Measurements from ENCODE around the gene PLEKHA4. TPM values are rescaled to one million over a fixed set of nuclear protein-coding genes. Genes with fewer than 3 reads are reported as not detected.

The PLEKHA4 gene
- total RNA-seq, 2 donors from 2014 or later: 6.6 to 7.0 TPM

GRCh38 chr19:48798937-48799336 is 69.5 kb downstream of the PLEKHA4 start:
- DNase-seq: peak; percentile 86
- peaks cover 6% of the 10 kb centered on the region for H3K4me1 Mint-ChIP-seq

DNA sequence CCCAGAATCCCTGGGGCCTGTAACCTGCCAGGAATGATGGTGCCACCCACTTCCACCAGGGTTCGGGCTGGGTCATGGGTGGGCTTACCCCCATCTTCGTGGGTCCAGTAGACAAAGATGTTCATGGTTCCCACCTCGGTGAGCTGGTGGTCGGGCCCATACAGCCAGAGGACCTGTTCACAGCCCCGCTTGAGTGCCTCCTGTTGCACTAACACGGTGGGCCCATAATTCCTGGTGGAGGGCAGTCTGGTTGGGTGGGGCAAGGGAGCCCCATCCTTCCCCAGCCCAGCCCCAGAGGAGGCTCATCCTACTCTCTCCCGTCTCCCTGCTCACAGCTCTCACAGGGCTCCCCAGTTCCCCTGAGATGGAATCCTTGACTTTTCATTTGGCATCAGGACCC is 71.3 kb downstream of the PLEKHA4 start:
- peak overlapping the region; percentile 30 for H3K27ac Mint-ChIP-seq

More at GRCh38 chr19:48798937-48799336, 69.5 kb downstream of the PLEKHA4 start:
- WGBS, 2 experiments (ENCODE audit: insufficient coverage in 1 of 2, insufficient read length in 1 of 2): 50 to 71% methylated on average over 4 to 6 of the region's 6 CpGs
- no peaks in the 10 kb centered on the region for H3K27me3 ChIP-seq (ENCODE audit: control insufficient read depth, insufficient read depth, low read length, poor library complexity, severe bottlenecking)
- H3K27ac ChIP-seq (ENCODE audit: low read depth, low read length): peak overlapping the region; percentile 80
- H3K4me3 ChIP-seq (ENCODE audit: low read length): no peak overlapping the region
- H3K4me3 Mint-ChIP-seq: no peak overlapping the region
- H3K4me1 ChIP-seq (ENCODE audit: control insufficient read depth, insufficient read depth, low read length): no peaks in the 10 kb centered on the region
- no peak overlapping the region for H3K9ac ChIP-seq (ENCODE audit: extremely low read depth, low read length, poor library complexity, severe bottlenecking)
- TF ChIP-seq, protein P1, sequence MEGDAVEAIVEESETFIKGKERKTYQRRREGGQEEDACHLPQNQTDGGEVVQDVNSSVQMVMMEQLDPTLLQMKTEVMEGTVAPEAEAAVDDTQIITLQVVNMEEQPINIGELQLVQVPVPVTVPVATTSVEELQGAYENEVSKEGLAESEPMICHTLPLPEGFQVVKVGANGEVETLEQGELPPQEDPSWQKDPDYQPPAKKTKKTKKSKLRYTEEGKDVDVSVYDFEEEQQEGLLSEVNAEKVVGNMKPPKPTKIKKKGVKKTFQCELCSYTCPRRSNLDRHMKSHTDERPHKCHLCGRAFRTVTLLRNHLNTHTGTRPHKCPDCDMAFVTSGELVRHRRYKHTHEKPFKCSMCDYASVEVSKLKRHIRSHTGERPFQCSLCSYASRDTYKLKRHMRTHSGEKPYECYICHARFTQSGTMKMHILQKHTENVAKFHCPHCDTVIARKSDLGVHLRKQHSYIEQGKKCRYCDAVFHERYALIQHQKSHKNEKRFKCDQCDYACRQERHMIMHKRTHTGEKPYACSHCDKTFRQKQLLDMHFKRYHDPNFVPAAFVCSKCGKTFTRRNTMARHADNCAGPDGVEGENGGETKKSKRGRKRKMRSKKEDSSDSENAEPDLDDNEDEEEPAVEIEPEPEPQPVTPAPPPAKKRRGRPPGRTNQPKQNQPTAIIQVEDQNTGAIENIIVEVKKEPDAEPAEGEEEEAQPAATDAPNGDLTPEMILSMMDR (conservative IDR thresholded peaks at IDR 0.05): no peak
- H3K36me3 Mint-ChIP-seq (ENCODE audit: low read depth): peaks cover 18% of the 10 kb centered on the region
- no peaks in the 10 kb centered on the region for H3K9me3 Mint-ChIP-seq
- no peaks in the 10 kb centered on the region for H3K9me3 ChIP-seq (ENCODE audit: control insufficient read depth, low read length)
- no peaks in the 10 kb centered on the region for H3K27me3 Mint-ChIP-seq (ENCODE audit: insufficient read depth)
- no peak overlapping the region for H3K27ac Mint-ChIP-seq
- no peaks in the 10 kb centered on the region for H3K36me3 ChIP-seq (ENCODE audit: control insufficient read depth, insufficient read depth, low read length)

GRCh38 chr19:48796298-48797083 is 71.9 kb downstream of the PLEKHA4 start:
- H3K36me3 Mint-ChIP-seq (ENCODE audit: low read depth): peaks cover 9% of the 10 kb centered on the region
- H3K36me3 ChIP-seq (ENCODE audit: control insufficient read depth, insufficient read depth, low read length): no peaks in the 10 kb centered on the region
- H3K4me1 ChIP-seq (ENCODE audit: control insufficient read depth, insufficient read depth, low read length): peaks cover 4% of the 10 kb centered on the region
- no peaks in the 10 kb centered on the region for H3K9me3 ChIP-seq (ENCODE audit: control insufficient read depth, low read length)
- no peaks in the 10 kb centered on the region for H3K27me3 ChIP-seq (ENCODE audit: control insufficient read depth, insufficient read depth, low read length, poor library complexity, severe bottlenecking)
- H3K4me1 Mint-ChIP-seq: peaks cover 7% of the 10 kb centered on the region
- WGBS, 2 experiments (ENCODE audit: insufficient coverage in 1 of 2, insufficient read length in 1 of 2): 94 to 95% methylated on average over 4 to 19 of the region's 20 CpGs
- TF ChIP-seq, protein P1 (conservative IDR thresholded peaks at IDR 0.05): no peak
- no peak overlapping the region for H3K9ac ChIP-seq (ENCODE audit: extremely low read depth, low read length, poor library complexity, severe bottlenecking)
- no peaks in the 10 kb centered on the region for H3K27me3 Mint-ChIP-seq (ENCODE audit: insufficient read depth)
- H3K27ac ChIP-seq (ENCODE audit: low read depth, low read length): no peak overlapping the region
- no peak overlapping the region for H3K4me3 ChIP-seq (ENCODE audit: low read length)
- no peak for DNase-seq
- H3K27ac Mint-ChIP-seq: no peak overlapping the region
- H3K9me3 Mint-ChIP-seq: no peaks in the 10 kb centered on the region
- no peak overlapping the region for H3K4me3 Mint-ChIP-seq

More for the DNA sequence above, 71.3 kb downstream of the PLEKHA4 start:
- H3K9ac ChIP-seq (ENCODE audit: extremely low read depth, low read length, poor library complexity, severe bottlenecking): no peak overlapping the region
- Mint-ChIP-seq H3K9me3 (no peaks in the 10 kb centered on the region), H3K36me3 (ENCODE audit: low read depth) (peaks cover 12% of the 10 kb centered on the region), H3K27me3 (ENCODE audit: insufficient read depth) (no peaks in the 10 kb centered on the region), H3K4me1 (peaks cover 7% of the 10 kb centered on the region), H3K4me3 (no peak overlapping the region)
- TF ChIP-seq, protein P1 (conservative IDR thresholded peaks at IDR 0.05): no peak
- peaks cover 4% of the 10 kb centered on the region for H3K4me1 ChIP-seq (ENCODE audit: control insufficient read depth, insufficient read depth, low read length)
- H3K27ac ChIP-seq (ENCODE audit: low read depth, low read length): no peak overlapping the region
- H3K36me3 ChIP-seq (ENCODE audit: control insufficient read depth, insufficient read depth, low read length): no peaks in the 10 kb centered on the region
- WGBS, 2 experiments (ENCODE audit: insufficient coverage in 1 of 2, insufficient read length in 1 of 2): 90 to 91% methylated on average over 4 to 7 of the region's 7 CpGs
- no peaks in the 10 kb centered on the region for H3K27me3 ChIP-seq (ENCODE audit: control insufficient read depth, insufficient read depth, low read length, poor library complexity, severe bottlenecking)
- no peak overlapping the region for H3K4me3 ChIP-seq (ENCODE audit: low read length)
- H3K9me3 ChIP-seq (ENCODE audit: control insufficient read depth, low read length): no peaks in the 10 kb centered on the region
- no peak for DNase-seq
